Right atrium auricular region (tissue), 2 donors: ENCODE data around the gene SIRT2. TPM values are rescaled to one million over a fixed set of nuclear protein-coding genes. Genes with fewer than 3 reads are reported as not detected.

Source experiments
- DNase-seq: peaks from one replicate; pipeline ENCODE4 v3.0.0-alpha.2; 2019; ENCODE audit warnings: low spot score
- H3K27ac ChIP-seq, 2 donors: fragments of 200-600 bp; sonication (generic); 1 replicate in 1 of 2; 2 replicates in 1 of 2; pipeline ENCODE4 v1.5.1; 2016 to 2019
- H3K27me3 ChIP-seq, 2 donors: fragments of 200-600 bp; sonication (generic); one replicate each; pipeline versions ENCODE4 v1.5.1 to v1.6.0; 2017 to 2019
- H3K36me3 ChIP-seq: fragments of 200-600 bp; sonication (generic); one replicate; pipeline ENCODE4 v1.5.1; 2016
- H3K4me1 ChIP-seq, 2 donors: fragments of 200-600 bp; sonication (generic); one replicate each; pipeline versions ENCODE4 v1.5.1 to v1.6.0; 2017 to 2019
- H3K4me3 ChIP-seq, 2 donors: fragments of 200-600 bp; sonication (generic); 1 replicate in 1 of 2; 2 replicates in 1 of 2; pipeline ENCODE4 v1.5.1; 2017 to 2019; ENCODE audit warnings: mild to moderate bottlenecking in 1 of 2, moderate library complexity in 1 of 2
- H3K9me3 ChIP-seq, 2 donors: fragments of 200-600 bp; sonication (generic); one replicate each; pipeline ENCODE4 v1.5.1; 2019
- total RNA-seq, 2 donors: library from RNA; depleted of rRNA; stranded (reverse); fragments of >200 nt; gene quantifications; one replicate each; pipeline ENCODE4 v1.1.0, GENCODE V29; 2016
- TF ChIP-seq, protein P1 (sequence below), 2 donors: fragments of 200-600 bp; sonication (generic); IDR thresholded peaks; one replicate each; pipeline ENCODE4 v1.5.1; 2019; ENCODE audit warnings: antibody characterized with exemption in 2 of 2

SIRT2 gene
- total RNA-seq, 2 donors from 2014 or later = 91.5 to 170 TPM

DNA sequence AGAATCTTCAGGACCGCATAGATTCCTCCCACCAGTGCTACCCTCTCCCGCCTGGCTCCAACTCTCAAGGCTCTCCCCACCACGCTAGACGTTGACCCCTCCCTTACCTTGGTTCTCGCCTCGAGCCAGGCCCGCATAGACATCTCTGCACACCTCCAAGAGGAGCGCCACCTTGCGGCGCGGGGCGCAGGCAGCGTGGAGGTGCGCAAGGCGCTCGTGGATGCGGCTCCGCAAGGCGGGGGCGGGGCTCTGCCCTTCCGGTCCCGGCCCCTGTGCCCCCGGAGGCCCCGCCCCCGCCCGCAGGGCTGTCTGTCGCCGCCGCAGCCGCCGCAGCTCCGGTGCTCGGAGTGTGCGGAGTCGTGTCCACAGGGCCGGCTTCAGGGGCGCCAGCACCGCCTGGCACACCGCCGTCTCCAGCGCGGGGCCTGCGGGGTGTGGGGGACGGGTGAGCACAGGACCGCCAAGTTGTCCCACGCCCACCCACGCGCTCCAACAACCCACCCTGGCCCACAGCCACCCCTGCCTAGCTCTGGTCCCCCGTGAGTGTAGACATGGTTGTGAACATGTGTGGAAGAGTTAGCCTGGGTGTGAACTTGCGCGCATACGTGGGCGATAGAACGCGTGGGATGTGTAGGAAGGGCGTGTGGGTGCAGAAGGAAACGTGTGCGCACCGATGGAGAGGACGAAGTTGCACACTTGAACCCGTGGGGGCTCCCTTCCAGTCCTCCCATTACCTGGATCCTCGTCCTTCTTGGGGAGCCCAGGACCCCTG, 29.4 kb downstream of the SIRT2 start:
- Histone ChIP-seq H3K36me3 (no peaks in the 10 kb centered on the region), H3K4me1 (peaks cover 0 to 24% of the 10 kb centered on the region in 2 donors), H3K4me3 (peak overlapping the region; percentile 39 to 56), H3K27ac (peak overlapping the region; percentile 24 to 27), H3K9me3 (no peaks in the 10 kb centered on the region), H3K27me3 (no peaks in the 10 kb centered on the region)
- TF ChIP-seq, protein P1, sequence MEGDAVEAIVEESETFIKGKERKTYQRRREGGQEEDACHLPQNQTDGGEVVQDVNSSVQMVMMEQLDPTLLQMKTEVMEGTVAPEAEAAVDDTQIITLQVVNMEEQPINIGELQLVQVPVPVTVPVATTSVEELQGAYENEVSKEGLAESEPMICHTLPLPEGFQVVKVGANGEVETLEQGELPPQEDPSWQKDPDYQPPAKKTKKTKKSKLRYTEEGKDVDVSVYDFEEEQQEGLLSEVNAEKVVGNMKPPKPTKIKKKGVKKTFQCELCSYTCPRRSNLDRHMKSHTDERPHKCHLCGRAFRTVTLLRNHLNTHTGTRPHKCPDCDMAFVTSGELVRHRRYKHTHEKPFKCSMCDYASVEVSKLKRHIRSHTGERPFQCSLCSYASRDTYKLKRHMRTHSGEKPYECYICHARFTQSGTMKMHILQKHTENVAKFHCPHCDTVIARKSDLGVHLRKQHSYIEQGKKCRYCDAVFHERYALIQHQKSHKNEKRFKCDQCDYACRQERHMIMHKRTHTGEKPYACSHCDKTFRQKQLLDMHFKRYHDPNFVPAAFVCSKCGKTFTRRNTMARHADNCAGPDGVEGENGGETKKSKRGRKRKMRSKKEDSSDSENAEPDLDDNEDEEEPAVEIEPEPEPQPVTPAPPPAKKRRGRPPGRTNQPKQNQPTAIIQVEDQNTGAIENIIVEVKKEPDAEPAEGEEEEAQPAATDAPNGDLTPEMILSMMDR (IDR thresholded peaks at IDR 0.05) = peak; percentile 90 to 93
- peak; percentile 82 for DNase-seq

DNA sequence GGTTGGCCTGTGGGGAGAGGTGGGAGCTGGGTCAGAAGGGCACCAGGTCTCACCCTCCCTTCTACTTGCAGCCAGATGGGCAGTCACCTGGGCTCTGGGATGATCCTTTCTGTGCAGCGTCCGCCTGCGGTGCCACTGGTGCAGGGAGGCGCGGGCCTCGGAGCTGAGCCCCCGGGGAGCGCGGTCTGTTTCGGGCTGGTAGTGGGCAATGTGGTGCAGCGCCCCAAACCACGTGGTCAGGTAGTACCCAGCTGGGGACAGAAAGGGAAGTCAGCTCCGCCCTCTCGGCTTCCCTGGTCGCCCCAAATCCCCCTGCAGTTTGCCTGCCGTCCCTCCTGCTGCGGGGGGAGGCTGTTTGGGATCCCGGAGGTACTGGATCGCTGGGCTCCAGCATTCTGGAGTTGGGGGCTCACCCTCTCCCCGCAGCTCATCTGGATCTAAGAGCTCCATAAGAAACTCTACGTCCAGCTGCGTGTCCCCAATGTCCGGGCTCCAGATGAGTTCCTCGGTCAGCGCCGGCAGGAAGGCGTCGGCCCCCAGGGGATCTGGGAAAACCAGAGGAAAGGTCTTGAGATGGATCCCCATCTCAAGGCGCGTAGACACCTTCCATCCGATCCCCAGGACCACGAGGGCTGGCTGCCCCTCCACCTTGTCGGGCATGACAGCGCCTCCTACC, 30.1 kb downstream of the SIRT2 start:
- Histone ChIP-seq H3K4me1 (peaks cover 0 to 24% of the 10 kb centered on the region in 2 donors), H3K27ac (peak overlapping the region in 1 of 2 donors; percentile 24), H3K4me3 (peak overlapping the region; percentile 39 to 56), H3K27me3 (no peaks in the 10 kb centered on the region), H3K36me3 (no peaks in the 10 kb centered on the region), H3K9me3 (no peaks in the 10 kb centered on the region)
- TF ChIP-seq, protein P1 (IDR thresholded peaks at IDR 0.05) = no peak
- DNase-seq = no peak

DNA sequence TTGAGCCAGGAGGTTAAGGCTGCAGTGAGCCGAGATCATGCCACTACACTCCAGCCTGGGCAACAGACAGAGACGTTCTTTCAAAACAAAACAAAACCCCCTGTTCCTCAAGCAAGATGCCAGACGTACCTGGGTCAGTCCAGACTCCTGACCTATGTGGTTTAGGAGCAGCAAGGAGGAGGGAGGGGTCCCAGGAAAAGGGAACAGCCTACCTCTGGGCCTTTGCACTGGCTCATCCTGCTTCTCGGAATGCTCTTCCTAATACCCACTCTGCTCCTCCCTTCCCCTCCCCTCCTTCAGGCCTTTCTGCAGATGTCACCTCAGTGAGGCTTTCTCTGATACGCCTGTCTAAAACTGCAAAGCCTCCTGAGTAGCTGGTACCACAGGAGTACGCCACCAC, 30.9 kb downstream of the SIRT2 start:
- TF ChIP-seq, protein P1 (IDR thresholded peaks at IDR 0.05) = no peak

DNA sequence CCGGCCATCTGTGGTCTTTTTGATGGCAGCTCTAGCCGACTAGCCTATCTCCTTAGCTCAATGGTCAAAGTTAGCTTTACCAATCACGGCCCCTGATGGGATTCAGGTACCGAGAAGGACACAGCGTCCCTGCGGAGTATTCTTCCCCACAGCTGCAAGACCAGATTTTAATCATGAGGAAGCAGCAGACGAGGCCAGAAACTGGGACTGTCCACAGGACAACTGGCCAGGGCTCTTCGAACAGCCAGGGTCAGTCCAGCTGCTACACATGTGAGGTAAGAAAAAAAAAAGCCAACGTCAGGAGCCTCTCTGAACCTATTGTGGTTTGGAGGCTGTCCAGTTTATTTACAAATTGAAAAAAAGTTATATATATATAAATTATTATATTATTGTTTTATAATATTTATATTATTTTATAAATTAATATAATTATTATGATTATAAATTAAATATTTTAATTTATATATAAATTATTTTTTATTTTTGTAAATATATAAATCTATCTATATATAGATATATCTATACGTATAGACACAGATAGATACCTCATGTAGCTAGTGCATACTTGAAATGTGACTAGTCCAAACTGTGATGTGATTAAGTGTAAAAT, 32.1 kb downstream of the SIRT2 start:
- no peaks in the 10 kb centered on the region for H3K36me3 ChIP-seq
- DNase-seq = no peak
- H3K27ac ChIP-seq = no peak overlapping the region
- no peaks in the 10 kb centered on the region for H3K27me3 ChIP-seq
- peaks cover 0 to 26% of the 10 kb centered on the region in 2 donors for H3K4me1 ChIP-seq
- TF ChIP-seq, protein P1 (IDR thresholded peaks at IDR 0.05) = no peak
- no peaks in the 10 kb centered on the region for H3K9me3 ChIP-seq
- H3K4me3 ChIP-seq = no peak overlapping the region

More for the DNA sequence above, 30.9 kb downstream of the SIRT2 start:
- DNase-seq = no peak
- peaks cover 0 to 21% of the 10 kb centered on the region in 2 donors for H3K4me1 ChIP-seq
- H3K4me3 ChIP-seq = no peak overlapping the region
- no peak overlapping the region for H3K27ac ChIP-seq
- no peaks in the 10 kb centered on the region for H3K27me3 ChIP-seq
- no peaks in the 10 kb centered on the region for H3K36me3 ChIP-seq
- no peaks in the 10 kb centered on the region for H3K9me3 ChIP-seq

DNA sequence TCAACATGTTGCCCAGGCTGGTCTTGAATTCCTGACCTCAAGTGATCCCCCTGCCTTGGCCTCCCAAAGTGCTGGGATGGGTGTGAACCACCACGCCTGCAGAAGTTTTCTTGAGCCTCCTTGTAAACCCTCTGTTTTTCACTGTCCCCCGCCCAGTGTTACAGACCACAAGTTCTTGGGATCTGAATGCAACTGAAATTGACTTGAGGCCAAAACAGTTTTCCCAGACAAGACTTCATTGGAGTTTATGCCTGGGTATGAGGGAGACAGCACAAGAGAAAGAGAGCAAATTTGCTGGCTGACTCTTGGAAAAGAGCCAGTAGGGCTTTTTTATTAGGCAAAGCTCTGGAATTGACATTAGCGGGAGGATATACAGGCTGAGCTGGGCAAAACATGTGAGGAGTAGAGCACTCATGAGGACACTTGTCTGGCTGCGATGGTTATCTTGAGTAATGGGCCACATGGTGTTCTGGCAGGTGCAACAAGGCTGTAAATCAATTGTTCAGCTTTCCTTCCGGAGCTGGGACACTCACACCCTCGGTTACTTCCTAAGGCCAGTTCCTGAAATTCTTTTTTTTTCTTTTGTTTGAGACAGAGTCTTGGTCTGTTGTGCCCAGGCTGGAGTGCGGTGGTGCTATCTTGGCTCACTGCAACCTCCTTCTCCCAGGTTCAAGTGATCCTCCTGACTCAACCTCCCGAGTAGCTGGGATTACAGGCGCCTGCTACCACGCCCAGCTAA, 36.9 kb downstream of the SIRT2 start:
- H3K9me3 ChIP-seq = no peaks in the 10 kb centered on the region
- H3K36me3 ChIP-seq = no peaks in the 10 kb centered on the region
- no peaks in the 10 kb centered on the region for H3K27me3 ChIP-seq
- H3K4me1 ChIP-seq = peaks cover 0 to 14% of the 10 kb centered on the region in 2 donors
- TF ChIP-seq, protein P1 (IDR thresholded peaks at IDR 0.05) = no peak
- peak overlapping the region; percentile 16 to 22 for H3K27ac ChIP-seq
- no peak overlapping the region for H3K4me3 ChIP-seq
- DNase-seq = no peak
